ENCODE measurements around the gene LONRF3.

Gene LONRF3

DNA sequence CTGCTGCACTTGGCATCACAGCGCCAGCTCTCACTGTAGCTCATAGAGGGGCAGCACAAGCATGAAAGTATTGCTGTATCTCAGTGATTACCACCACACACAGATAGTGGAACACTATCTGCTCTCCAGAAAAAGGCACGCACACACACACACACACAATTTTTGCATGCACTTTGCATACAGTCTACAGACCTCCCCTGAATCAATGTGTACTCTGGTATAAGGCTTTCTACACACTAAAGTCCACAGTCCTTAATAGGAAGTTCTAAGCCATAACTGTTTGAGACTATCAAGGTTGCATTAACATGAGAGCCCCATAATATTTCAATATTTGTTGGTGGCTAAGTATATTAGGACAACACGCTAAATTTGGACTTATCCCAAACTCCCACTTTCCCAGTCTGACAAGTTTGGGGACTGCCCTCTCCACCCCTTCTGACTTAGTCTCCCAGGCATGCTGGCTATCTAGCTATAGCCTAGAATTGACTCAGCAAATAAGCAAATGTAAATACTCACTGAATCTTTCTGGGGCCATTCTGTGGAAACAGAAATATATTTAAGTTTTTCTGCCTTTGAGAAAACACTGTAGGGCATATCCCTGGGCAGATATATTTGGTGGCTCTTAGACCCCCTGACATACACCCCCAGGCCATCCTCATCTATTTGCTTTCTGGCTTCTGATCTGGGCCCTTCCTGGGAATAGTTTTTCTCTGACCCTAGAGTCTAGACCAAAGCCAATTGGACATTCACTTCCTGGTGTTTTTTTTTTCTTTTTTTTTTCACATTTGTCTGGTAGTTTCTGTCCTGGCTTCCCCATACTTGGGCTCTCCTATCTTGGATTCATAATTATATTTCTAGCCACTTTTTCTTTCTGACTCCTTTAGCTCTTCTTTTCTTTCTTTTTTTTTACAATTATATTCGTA, 62.0 kb downstream of the LONRF3 start:
- no peak for DNase-seq (ENCODE audit: low read depth)

- no peak for DNase-seq (ENCODE audit: low read depth)
Observed at GRCh38 chrX:119040432-119040831, 66.0 kb downstream of the LONRF3 start.

- no peak for DNase-seq (ENCODE audit: low read depth)
Observed at GRCh38 chrX:119041175-119041574, 66.8 kb downstream of the LONRF3 start.

GRCh38 chrX:119042040-119042439, 67.6 kb downstream of the LONRF3 start:
- no peak for DNase-seq (ENCODE audit: low read depth)

DNA sequence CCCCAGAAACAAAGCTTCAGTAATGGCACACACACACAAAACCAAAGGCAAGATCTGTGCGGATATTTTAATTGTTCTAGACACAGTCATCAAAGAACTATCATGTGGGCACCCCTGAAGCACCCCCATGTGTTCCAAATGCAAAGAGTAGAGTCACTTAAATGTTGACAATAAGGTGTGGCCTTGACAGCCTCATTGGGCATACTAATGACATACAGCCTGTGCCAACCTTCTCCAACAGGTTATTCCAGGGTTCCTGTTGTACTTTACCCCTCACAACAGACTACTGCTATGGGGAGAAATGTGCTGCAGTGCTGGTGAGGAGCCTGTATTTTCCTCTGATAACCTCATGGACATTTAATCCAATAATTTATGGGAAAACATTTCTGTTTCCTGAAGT, 68.6 kb downstream of the LONRF3 start:
- DNase-seq (ENCODE audit: low read depth): no peak

DNA sequence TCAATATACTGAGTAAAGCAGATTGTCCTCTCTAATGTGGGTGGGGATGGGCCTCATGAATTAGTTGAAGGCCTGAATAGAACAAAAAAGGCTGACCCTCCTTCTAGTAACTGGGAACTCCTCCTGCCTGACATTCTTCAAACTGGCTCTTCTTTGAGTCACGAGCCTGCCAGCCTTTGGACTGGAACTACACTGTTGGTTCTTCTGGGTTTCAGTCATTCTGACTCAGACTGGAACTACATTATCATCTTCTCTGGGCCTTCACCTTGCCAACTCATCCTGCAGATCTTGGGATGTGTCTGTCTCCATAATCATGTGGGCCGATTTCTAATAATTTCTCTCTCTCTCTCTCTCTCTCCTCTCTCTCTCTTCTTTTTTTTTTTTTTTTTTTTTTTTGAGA, 71.5 kb downstream of the LONRF3 start:
- no peak for DNase-seq (ENCODE audit: low read depth)

DNA sequence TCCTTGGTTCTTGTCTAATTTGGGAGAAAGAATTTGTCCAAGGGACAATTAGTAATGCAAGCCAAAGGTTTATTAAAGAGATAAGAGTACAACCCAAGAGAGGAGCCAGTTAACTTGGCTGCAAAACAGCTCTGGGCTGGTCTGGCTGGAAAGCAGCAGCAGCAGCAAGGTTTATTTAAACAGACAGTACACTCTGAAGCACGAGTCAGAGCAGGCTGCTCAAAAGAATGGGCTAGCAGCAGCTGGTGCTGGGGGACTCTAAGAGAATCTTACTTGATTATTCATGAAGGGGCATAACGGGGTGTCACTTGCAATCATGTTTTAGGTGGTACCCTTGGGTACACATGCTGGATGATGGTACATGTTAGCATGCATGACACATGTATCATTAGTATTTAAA, 81.3 kb downstream of the LONRF3 start:
- DNase-seq (ENCODE audit: low read depth): no peak

- no peak for DNase-seq (ENCODE audit: low read depth)
Observed at GRCh38 chrX:119062750-119063374, 88.4 kb downstream of the LONRF3 start.

DNA sequence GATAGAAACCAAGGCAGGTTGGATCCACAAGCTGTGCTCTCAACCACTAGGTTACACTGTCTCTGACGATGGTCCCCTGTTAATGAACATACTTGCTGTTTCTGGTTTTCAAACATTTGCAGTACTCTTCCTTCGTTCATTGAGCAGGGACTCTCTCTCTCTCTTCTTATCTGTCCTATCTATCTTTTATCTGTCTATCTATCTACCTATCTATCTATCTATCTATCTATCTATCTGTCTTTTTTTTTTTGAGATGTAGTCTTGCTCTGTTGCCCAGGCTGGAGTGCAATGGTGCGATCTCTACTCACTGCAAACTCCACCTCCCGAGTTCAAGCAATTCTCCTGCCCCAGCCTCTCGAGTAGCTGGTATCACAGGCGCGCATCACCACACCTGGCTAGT, 89.0 kb downstream of the LONRF3 start:
- no peak for DNase-seq (ENCODE audit: low read depth)

- no peak for DNase-seq (ENCODE audit: low read depth)
Observed at GRCh38 chrX:119067023-119067739, 92.8 kb downstream of the LONRF3 start.

All from stimulated activated CD8-positive, alpha-beta memory T cell treated with anti-CD3 and anti-CD28 coated beads, Interleukin-12 subunit alpha, Interleukin-12 subunit beta, amount 100 ng/mL, for 4 hours (primary cell).